Natural killer cell (primary cell): Measurements from ENCODE around the gene RNF39. TPM values are rescaled to one million over a fixed set of nuclear protein-coding genes. Genes with fewer than 3 reads are reported as not detected.
"Not testable (repeated sequence)": the region's sequence is repeated elsewhere in the genome, so short reads cannot be mapped to it uniquely, and the experiment has no call there.

Source experiments
- ATAC-seq, 3 donors: fragments of 150-1000 bp in 2 of 3; fragments of 200-7000 bp in 1 of 3; cut with Tn5 transposase; 1 replicate in 1 of 3; 2 replicates in 2 of 3; pipeline ENCODE4 v1.10.0; 2021; ENCODE audit warnings: mild to moderate bottlenecking in 2 of 3, moderate library complexity in 2 of 3
- DNase-seq, 2 donors: peaks; one replicate each; pipeline versions ENCODE4 v3.0.0 to v3.0.0-alpha.2; 2013 to 2021; ENCODE audit warnings: mixed read lengths in 1 of 2
- H3K27ac ChIP-seq: one replicate; pipeline ENCODE4 v1.5.1; 2013; ENCODE audit warnings: mild to moderate bottlenecking, low read length
- H3K27me3 ChIP-seq: one replicate; pipeline ENCODE4 v1.6.1; 2013; ENCODE audit warnings: low read length; ENCODE audit not compliant: control insufficient read depth, insufficient read depth
- H3K36me3 ChIP-seq: one replicate; pipeline ENCODE4 v1.6.1; 2013; ENCODE audit warnings: low read length; ENCODE audit not compliant: control insufficient read depth, insufficient read depth
- H3K4me1 ChIP-seq: one replicate; pipeline ENCODE4 v1.6.1; 2013; ENCODE audit warnings: low read length; ENCODE audit not compliant: control insufficient read depth, insufficient read depth
- H3K4me3 ChIP-seq: one replicate; pipeline ENCODE4 v1.5.1; 2013; ENCODE audit warnings: low read length
- H3K9me3 ChIP-seq: one replicate; pipeline ENCODE4 v1.6.1; 2013; ENCODE audit warnings: low read length; ENCODE audit not compliant: control insufficient read depth, insufficient read depth
- H3K27ac Mint-ChIP-seq, 2 donors: one replicate each; pipeline ENCODE4 v1.8.0; 2022; ENCODE audit warnings: mild to moderate bottlenecking in 2 of 2, mixed read lengths in 2 of 2, moderate library complexity in 1 of 2
- H3K27me3 Mint-ChIP-seq, 2 donors: one replicate each; pipeline ENCODE4 v1.8.0; 2022; ENCODE audit warnings: low read depth in 2 of 2, mixed read lengths in 2 of 2
- H3K36me3 Mint-ChIP-seq: one replicate; pipeline ENCODE4 v1.8.0; 2022; ENCODE audit warnings: mixed read lengths
- H3K4me1 Mint-ChIP-seq, 2 donors: one replicate each; pipeline ENCODE4 v1.8.0; 2022; ENCODE audit warnings: mixed read lengths in 2 of 2
- H3K4me3 Mint-ChIP-seq: one replicate; pipeline ENCODE4 v1.8.0; 2022; ENCODE audit warnings: mild to moderate bottlenecking, moderate library complexity, mixed read lengths
- H3K9me3 Mint-ChIP-seq, 2 donors: one replicate each; pipeline ENCODE4 v1.8.0; 2022; ENCODE audit warnings: mixed read lengths in 2 of 2
- CTCF ChIP-seq: fragments of 200-600 bp; IDR thresholded peaks from one replicate; pipeline ENCODE4 v1.8.0; 2022; ENCODE audit warnings: antibody characterized with exemption
- WGBS: methylation state at CpG from one replicate; pipeline ENCODE4 v1.1.7; 2013; ENCODE audit warnings: missing lambda C conversion rate; ENCODE audit not compliant: insufficient coverage; 5-methylcytosine and 5-hydroxymethylcytosine counted together
- intact Hi-C: fragments of 100-400 bp; cut with micrococcal nuclease; formaldehyde crosslinking; loops from one replicate; pipeline ENCODE4 v1.14.2; 2022
- total RNA-seq, 4 donors: library from RNA; stranded (reverse); fragments of 120-200 nt in 1 of 4; gene quantifications; one replicate each; pipeline versions ENCODE4 v1.2.3 to v1.2.4, GENCODE V29; 2013 to 2022

The RNF39 gene
- total RNA-seq, 3 donors from 2014 or later (not counting 1 experiment from before 2014, with no cell fraction given): not detected

- peak in 1 of 2 donors; percentile 37 for DNase-seq
Observed at GRCh38 chr6:30037182-30037788, 38.3 kb downstream of the RNF39 start.

GRCh38 chr6:30035784-30036183 lies 39.8 kb downstream of the RNF39 start:
- Histone ChIP-seq H3K9me3 (no peaks in the 10 kb centered on the region), H3K27ac (no peak overlapping the region), H3K36me3 (peaks cover 4% of the 10 kb centered on the region), H3K4me3 (no peak overlapping the region), H3K4me1 (no peaks in the 10 kb centered on the region), H3K27me3 (no peaks in the 10 kb centered on the region)
- H3K4me1 Mint-ChIP-seq: no peaks in the 10 kb centered on the region
- H3K36me3 Mint-ChIP-seq: no peaks in the 10 kb centered on the region
- no peaks in the 10 kb centered on the region for H3K27me3 Mint-ChIP-seq
- H3K4me3 Mint-ChIP-seq: no peak overlapping the region
- no peak overlapping the region for H3K27ac Mint-ChIP-seq
- H3K9me3 Mint-ChIP-seq: no peaks in the 10 kb centered on the region
- no peak for TF ChIP-seq CTCF
- intact Hi-C loops: no loop called here
- ATAC-seq (no peak), DNase-seq (no peak)
- WGBS: 100% methylated on average over 1 of the region's 1 CpG

More at GRCh38 chr6:30037182-30037788, 38.3 kb downstream of the RNF39 start:
- 83% methylated on average over 1 of the region's 4 CpGs for WGBS
- Histone ChIP-seq H3K4me1 (no peaks in the 10 kb centered on the region), H3K27ac (no peak overlapping the region), H3K4me3 (no peak overlapping the region), H3K9me3 (no peaks in the 10 kb centered on the region), H3K36me3 (peaks cover 4% of the 10 kb centered on the region), H3K27me3 (no peaks in the 10 kb centered on the region)
- Mint-ChIP-seq H3K4me3 (no peak overlapping the region), H3K36me3 (no peaks in the 10 kb centered on the region), H3K4me1 (peaks cover 0 to 2% of the 10 kb centered on the region in 2 donors), H3K27ac (no peak overlapping the region), H3K9me3 (no peaks in the 10 kb centered on the region), H3K27me3 (no peaks in the 10 kb centered on the region)
- TF ChIP-seq CTCF: peak; percentile 49
- peak in 1 of 3 donors; percentile 53 for ATAC-seq
- intact Hi-C loops: no loop called here

GRCh38 chr6:30033440-30033839 lies 42.1 kb downstream of the RNF39 start:
- H3K4me3 ChIP-seq, H3K4me1 Mint-ChIP-seq, H3K9me3 Mint-ChIP-seq, intact Hi-C loops, ATAC-seq, H3K27ac Mint-ChIP-seq, H3K27me3 Mint-ChIP-seq, H3K27me3 ChIP-seq, H3K4me3 Mint-ChIP-seq, H3K9me3 ChIP-seq, H3K4me1 ChIP-seq, H3K36me3 Mint-ChIP-seq, H3K27ac ChIP-seq, H3K36me3 ChIP-seq, DNase-seq: not testable (repeated sequence)
- 96% methylated on average over 5 of the region's 5 CpGs for WGBS

- H3K27me3 ChIP-seq: no peaks in the 10 kb centered on the region
- DNase-seq: no peak
- H3K9me3 Mint-ChIP-seq: no peaks in the 10 kb centered on the region
- H3K27ac ChIP-seq: no peak overlapping the region
- H3K4me1 ChIP-seq: no peaks in the 10 kb centered on the region
- H3K4me3 Mint-ChIP-seq: no peak overlapping the region
- ATAC-seq: no peak
- H3K36me3 Mint-ChIP-seq: no peaks in the 10 kb centered on the region
- TF ChIP-seq CTCF: no peak
- no peaks in the 10 kb centered on the region for H3K27me3 Mint-ChIP-seq
- intact Hi-C loops: no loop called here
- H3K9me3 ChIP-seq: no peaks in the 10 kb centered on the region
- no peaks in the 10 kb centered on the region for H3K4me1 Mint-ChIP-seq
- H3K36me3 ChIP-seq: peaks cover 4% of the 10 kb centered on the region
- H3K4me3 ChIP-seq: no peak overlapping the region
- H3K27ac Mint-ChIP-seq: no peak overlapping the region
Observed at GRCh38 chr6:30031381-30031780, 44.2 kb downstream of the RNF39 start.
